Adipose tissue (tissue), 3 donors: ENCODE results near the gene RTL10. TPM values are rescaled to one million over a fixed set of nuclear protein-coding genes. Genes with fewer than 3 reads are reported as not detected.

ENCODE experiments used
- H3K27ac ChIP-seq: one replicate; pipeline ENCODE4 v1.5.1; 2013; ENCODE audit warnings: low read depth, low read length
- WGBS, 3 donors: extraction: QIAGEN DNeasy Blood & Tissue Kit; methylation state at CpG; one replicate each; pipeline ENCODE4 v1.1.7; 2013; 5-methylcytosine and 5-hydroxymethylcytosine counted together
- polyA plus RNA-seq, 3 donors: library from polyadenylated mRNA; stranded (reverse); fragments of 200-250 nt; gene quantifications; one replicate each; pipeline ENCODE4 v1.2.3, GENCODE V29; 2013
- donor health status: healthy with polysubstance abuse.
- donor health status: Bipolar disorder and iron deficiency.
- donor health status: healthy.

RTL10 gene
- 1 to 10 TPM; 3.1 to 4.3 (median 3.8) TPM for polyA plus RNA-seq

DNA sequence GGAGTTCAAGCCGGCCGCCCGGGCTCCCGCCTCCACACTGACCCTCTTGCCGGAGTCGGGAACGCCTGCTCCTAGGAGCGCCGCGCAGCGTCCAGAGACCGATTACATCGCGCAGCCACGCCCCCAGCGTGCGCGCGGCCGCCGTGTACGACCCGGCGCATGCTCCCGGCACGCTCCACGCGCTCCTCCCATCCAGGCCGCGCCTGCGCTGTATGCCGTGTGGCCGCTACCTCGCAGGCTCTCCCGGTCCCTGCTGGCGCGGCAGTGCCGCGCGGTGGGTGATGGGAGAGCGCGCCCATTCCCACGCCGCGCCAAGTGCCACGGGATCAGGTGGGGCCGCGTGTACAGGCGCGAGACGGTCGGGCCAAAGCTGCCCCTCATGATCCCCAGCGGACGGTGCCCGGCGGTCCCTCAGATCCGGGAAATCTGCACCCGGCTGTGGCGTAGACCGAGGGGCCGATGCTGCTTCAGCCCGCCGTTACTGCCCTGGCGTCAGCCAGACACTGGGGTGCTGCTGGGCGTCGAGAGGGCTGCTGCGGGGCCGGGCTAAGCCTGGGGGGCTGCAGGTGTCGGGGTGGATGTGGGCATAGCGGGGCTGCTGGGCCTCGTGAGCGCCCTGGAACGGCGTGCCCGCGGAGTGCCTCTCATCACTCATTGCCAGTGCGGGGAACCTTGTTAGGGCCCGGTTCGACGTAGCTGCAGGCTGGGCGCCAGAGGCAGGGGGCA lies at the start of gene RTL10, which contains the start of gene GNB1L:
Gene RTL10 (minus strand): TSS at position 97 of the 726 bp plus-strand sequence. CDS start 2,613 bp downstream, outside the sequence.
Gene GNB1L (minus strand): TSS at position 97 of the 726 bp plus-strand sequence. CDS start 33,519 bp downstream, outside the sequence.
- H3K27ac ChIP-seq = no peak within 1 kb of the TSS
- WGBS, 3 donors = 0% methylated on average over 77 to 81 of the region's 81 CpGs

GRCh38 chr22:19904174-19904856 lies 49.6 kb upstream of the RTL10 start:
- WGBS, 3 donors = 85 to 91% (median 88%) methylated on average over 16 of the region's 16 CpGs
- H3K27ac ChIP-seq = no peak overlapping the region

GRCh38 chr22:19903513-19903912 lies 48.8 kb upstream of the RTL10 start:
- H3K27ac ChIP-seq = no peak overlapping the region
- 86 to 90% (median 88%) methylated on average over 12 of the region's 12 CpGs for WGBS, 3 donors

DNA sequence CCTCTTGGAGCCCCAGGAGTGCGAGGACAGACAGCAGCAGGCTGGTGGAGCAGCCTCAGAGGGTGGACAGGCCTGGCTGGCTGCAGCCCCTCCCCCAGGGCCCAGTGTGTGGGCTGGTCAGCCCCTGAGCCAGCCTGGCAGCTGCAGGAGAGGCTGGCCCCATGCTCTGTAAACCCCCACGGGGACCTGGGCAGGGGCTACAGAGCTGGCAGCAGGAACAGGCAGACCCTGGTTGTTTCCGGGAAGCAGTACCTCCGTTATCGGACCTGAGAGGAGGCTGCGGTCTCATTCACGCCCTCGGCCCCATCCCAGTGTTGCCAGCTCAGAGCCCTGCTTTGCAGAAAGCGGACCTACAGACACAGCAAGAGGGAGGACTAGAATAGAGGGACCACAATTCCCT lies 48.4 kb upstream of the RTL10 start:
- H3K27ac ChIP-seq = no peak overlapping the region
- WGBS, 3 donors = 85 to 90% (median 90%) methylated on average over 9 of the region's 9 CpGs

DNA sequence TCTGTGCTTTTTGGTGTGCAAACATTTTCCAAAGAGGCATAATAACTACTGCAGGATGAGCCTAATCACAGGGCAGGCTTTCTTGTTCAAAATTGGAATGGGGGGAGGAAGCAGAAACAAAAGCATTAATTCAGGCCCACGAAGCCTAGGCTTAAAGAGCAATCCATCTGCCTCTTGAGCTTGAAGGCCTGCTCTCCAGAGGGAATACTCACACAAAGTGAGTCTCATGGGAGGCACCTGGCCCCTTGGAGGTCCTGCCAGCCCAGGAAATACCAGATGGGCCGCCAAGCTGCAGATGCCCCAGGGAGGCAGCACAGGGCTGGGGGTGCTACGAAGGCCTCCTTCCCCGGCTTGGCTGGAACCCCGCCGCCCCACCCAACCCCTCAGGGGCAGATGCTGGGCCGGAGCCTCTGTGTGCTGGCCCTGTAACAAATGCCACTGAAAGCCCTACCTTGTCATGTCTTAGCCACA lies 47.6 kb upstream of the RTL10 start:
- 84 to 92% (median 90%) methylated on average over 7 of the region's 7 CpGs for WGBS, 3 donors
- no peak overlapping the region for H3K27ac ChIP-seq

DNA sequence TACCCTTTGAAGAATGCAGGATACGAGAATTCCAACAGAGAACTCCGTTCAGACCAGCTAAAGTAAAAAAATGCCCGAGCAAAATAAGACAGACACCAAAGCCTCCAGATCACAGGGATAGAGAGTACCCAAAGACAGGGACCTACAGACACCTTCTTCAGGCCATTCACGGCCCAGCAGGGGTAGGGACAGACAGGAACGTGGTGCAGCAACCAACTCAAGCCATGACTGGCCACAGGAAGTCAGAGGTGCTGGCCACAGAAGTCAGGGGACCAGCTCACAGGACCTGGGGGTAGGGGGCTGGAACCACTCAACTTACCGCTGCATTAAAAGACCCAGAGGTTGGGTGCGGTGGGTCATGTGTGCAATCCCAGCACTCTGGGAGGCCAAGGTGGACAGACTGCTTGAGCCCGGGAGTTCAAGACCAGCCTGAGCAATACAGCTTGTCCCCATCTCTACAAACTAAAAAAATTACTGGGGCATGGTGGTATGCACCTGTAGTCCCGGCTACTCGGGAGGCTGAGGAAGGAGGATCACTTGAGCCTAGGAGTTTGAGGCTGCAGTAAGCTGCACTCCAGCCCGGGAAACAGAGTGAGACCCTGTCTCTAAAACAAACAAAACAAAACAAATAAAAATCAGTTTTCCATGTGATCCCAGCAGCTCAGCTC lies 47.0 kb upstream of the RTL10 start:
- H3K27ac ChIP-seq = no peak overlapping the region
- WGBS, 3 donors = 89 to 93% (median 89%) methylated on average over 11 of the region's 11 CpGs

- 81 to 91% (median 88%) methylated on average over 13 of the region's 13 CpGs for WGBS, 3 donors
- H3K27ac ChIP-seq = no peak overlapping the region
Measured at GRCh38 chr22:19900707-19901436, 46.2 kb upstream of the RTL10 start.

DNA sequence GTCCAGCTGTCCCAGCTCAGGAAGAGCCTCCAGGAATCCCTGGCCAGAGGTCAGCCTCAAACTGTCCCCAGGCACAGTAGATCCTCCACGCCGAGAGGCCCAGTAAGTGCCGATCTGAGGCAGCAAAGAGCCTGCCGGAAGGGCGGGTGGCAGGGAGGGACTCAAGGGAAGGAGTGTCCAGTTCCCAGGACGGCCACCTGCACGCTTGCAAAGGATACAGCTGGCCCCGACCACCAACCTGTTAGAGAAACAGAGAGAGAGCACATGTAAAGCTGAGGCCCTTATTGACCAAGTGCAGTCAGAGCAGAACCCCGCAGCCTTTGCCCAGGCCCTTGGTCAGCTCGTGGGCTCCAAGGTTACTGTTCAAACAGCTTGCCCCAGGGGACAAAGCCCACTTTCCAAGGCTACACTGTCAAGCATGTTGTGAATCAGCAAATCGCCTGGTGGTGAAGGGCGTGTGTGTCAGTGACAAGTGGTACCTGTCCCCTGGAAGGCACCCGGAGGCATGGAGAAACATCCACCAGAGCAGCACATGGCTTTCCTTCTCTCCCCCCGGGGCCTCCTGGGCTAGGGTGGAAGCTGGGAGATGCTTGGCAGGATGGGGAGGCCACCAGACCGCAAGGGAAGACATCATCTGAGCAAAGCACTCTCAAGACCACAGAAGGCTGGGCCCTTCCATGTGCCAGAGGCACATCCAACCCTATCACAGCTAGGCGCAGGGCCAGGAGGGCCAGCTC lies 44.3 kb upstream of the RTL10 start:
- whole genome bisulfite sequencing, 3 donors = 89 to 91% (median 91%) methylated on average over 16 of the region's 16 CpGs
- H3K27ac ChIP-seq = no peak overlapping the region

- 87 to 98% (median 95%) methylated on average over 6 to 7 of the region's 7 CpGs for WGBS, 3 donors
- H3K27ac ChIP-seq = no peak overlapping the region
Measured at GRCh38 chr22:19898145-19898544, 43.5 kb upstream of the RTL10 start.

DNA sequence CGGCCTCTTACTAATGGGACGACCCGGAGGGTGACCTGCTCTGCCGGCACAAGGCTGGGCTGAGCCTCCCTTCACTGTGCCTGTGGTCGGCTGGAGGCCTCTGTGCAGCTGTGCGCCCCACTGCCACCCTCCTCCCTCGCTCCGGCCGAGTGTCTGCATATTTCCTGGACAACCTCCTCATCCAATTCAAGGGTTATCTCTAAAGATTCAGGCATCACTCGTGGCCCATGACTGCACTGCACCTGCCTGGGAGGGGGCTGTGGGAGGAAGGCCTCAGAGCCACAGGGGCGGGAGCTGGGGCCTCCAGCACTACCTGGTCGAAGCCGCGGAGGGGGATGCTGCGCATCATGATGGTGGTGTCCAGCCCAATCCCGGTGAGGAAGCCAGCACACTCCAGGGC lies 43.1 kb upstream of the RTL10 start:
- no peak overlapping the region for H3K27ac ChIP-seq
- 87 to 92% (median 92%) methylated on average over 16 of the region's 16 CpGs for WGBS, 3 donors

DNA sequence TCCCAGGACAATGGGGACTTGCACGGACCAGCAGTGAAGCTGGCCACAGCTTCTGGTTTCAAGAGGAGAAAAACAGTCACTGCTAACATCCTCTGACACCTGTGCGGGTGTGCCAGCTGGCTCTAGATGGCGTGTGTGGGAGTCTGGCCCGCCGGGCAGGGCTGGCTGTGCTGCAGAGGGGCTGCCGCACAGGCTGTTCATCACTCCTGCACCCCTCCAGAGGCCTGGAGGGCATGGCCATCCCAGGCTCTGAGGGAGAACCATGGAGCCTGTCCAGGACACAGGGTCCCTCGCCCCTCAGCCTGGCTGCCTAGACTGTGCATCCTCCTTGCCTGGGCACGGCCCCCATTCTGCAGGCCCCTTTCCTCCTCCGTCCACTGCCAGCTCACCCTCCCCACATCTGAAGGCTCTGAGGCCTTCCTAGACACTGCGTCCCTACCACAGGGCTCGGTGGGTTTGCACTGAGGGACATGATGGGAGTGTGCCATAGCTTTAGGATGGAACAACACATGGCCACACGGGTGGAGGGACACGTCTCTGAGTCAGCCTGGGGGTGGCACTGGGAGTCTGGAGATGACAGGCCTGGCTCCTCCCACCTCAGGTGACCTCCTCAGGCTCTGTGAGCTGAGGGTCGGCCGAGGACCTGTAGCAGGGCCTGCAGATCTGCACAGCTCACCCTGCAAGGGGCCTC lies 42.1 kb upstream of the RTL10 start:
- WGBS, 3 donors = 82 to 86% (median 82%) methylated on average over 15 of the region's 15 CpGs
- no peak overlapping the region for H3K27ac ChIP-seq

- no peak overlapping the region for H3K27ac ChIP-seq
- WGBS, 3 donors = 92 to 96% (median 93%) methylated on average over 23 of the region's 23 CpGs
Measured at GRCh38 chr22:19895160-19895849, 40.6 kb upstream of the RTL10 start.

- WGBS, 3 donors = 91 to 93% (median 93%) methylated on average over 15 of the region's 15 CpGs
- H3K27ac ChIP-seq = no peak overlapping the region
Measured at GRCh38 chr22:19893363-19893762, 38.7 kb upstream of the RTL10 start.

DNA sequence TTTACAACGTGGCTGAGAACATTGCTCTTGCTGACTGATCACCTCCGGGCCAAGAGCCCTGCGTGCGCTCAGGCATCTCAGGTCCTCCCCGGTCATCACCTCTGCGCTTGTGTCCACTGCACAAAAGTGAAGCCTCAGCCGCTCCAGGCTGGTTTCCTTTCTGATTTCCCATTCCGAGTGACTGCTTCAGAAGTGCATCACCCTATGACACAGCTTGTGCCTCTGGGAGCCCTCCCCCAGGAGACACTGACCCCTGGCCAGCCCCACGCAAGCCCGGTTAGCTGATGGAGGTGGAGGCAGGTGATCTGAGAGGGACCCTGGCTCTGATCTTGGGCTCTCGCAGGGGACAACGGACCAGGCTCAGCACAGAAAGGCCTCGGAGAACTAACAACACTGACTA lies 38.3 kb upstream of the RTL10 start:
- 79 to 87% (median 85%) methylated on average over 13 of the region's 13 CpGs for WGBS, 3 donors
- no peak overlapping the region for H3K27ac ChIP-seq

- WGBS, 3 donors = 37 to 64% (median 44%) methylated on average over 24 of the region's 24 CpGs
- no peak overlapping the region for H3K27ac ChIP-seq
Measured at GRCh38 chr22:19892257-19892879, 37.7 kb upstream of the RTL10 start.
